Endodermal cell (in vitro differentiated cells): Measurements from ENCODE around the gene SPATA20. TPM values are rescaled to one million over a fixed set of nuclear protein-coding genes. Genes with fewer than 3 reads are reported as not detected.

ENCODE experiments used
- DNase-seq: peaks from one replicate; pipeline ENCODE4 v3.0.0-alpha.2; 2017
- H3K27ac ChIP-seq: 2 replicates; pipeline ENCODE4 v1.5.1; 2013; ENCODE audit warnings: mild to moderate bottlenecking, low read depth, low read length, moderate library complexity
- H3K27me3 ChIP-seq: 2 replicates; pipeline ENCODE4 v1.6.1; 2013; ENCODE audit warnings: mild to moderate bottlenecking, low read length, moderate library complexity; ENCODE audit not compliant: insufficient read depth, control insufficient read depth, poor library complexity, severe bottlenecking
- H3K36me3 ChIP-seq: 2 replicates; pipeline ENCODE4 v1.7.0; 2013; ENCODE audit warnings: mild to moderate bottlenecking, low read length, moderate library complexity; ENCODE audit not compliant: control insufficient read depth, insufficient read depth
- H3K4me1 ChIP-seq: one replicate; pipeline ENCODE4 v1.7.0; 2013; ENCODE audit warnings: low read length; ENCODE audit not compliant: control insufficient read depth, insufficient read depth
- H3K4me3 ChIP-seq: 2 replicates; pipeline ENCODE4 v1.5.1; 2013; ENCODE audit warnings: mild to moderate bottlenecking, low read length, moderate library complexity
- H3K9ac ChIP-seq: 2 replicates; pipeline ENCODE4 v1.6.1; 2013; ENCODE audit warnings: mild to moderate bottlenecking, low read length, moderate library complexity; ENCODE audit not compliant: poor library complexity, severe bottlenecking; ENCODE audit errors: extremely low read depth
- H3K9me3 ChIP-seq: 2 replicates; pipeline ENCODE4 v1.6.1; 2013; ENCODE audit warnings: mild to moderate bottlenecking, low read length, moderate library complexity; ENCODE audit not compliant: control insufficient read depth
- H3K27ac Mint-ChIP-seq: 2 replicates; pipeline ENCODE4 v1.8.0; 2020; ENCODE audit warnings: mixed read lengths
- H3K27me3 Mint-ChIP-seq: 2 replicates; pipeline ENCODE4 v1.8.0; 2021; ENCODE audit warnings: mild to moderate bottlenecking, mixed read lengths; ENCODE audit not compliant: insufficient read depth
- H3K36me3 Mint-ChIP-seq: 2 replicates; pipeline ENCODE4 v1.8.0; 2020; ENCODE audit warnings: low read depth, mixed read lengths
- H3K4me1 Mint-ChIP-seq: 2 replicates; pipeline ENCODE4 v1.8.0; 2020; ENCODE audit warnings: mixed read lengths
- H3K4me3 Mint-ChIP-seq: 2 replicates; pipeline ENCODE4 v1.8.0; 2020; ENCODE audit warnings: mild to moderate bottlenecking, moderate library complexity, mixed read lengths
- H3K9me3 Mint-ChIP-seq: 2 replicates; pipeline ENCODE4 v1.8.0; 2020; ENCODE audit warnings: mild to moderate bottlenecking, mixed read lengths
- WGBS, 2 experiments: methylation state at CpG; one replicate each; pipeline versions ENCODE4 v1.1.5 to v1.1.7; 2013; ENCODE audit warnings: missing lambda C conversion rate in 2 of 2, mixed read lengths in 1 of 2; ENCODE audit not compliant: insufficient coverage in 1 of 2, insufficient read length in 1 of 2; 5-methylcytosine and 5-hydroxymethylcytosine counted together
- total RNA-seq, 2 donors: library from RNA; stranded (reverse); fragmentation: NEBNext Ultra II Directional in 1 of 2; extraction: Animal tissue kit (Norgen Biotek cat#: 25700) in 1 of 2; gene quantifications; 2 replicates in 1 of 2; 3 replicates in 1 of 2; pipeline ENCODE4 v1.2.1, GENCODE V29; 2021
- TF ChIP-seq, protein P1 (sequence below): fragments of 200-600 bp; sonication (generic); conservative IDR thresholded peaks from 2 replicates; pipeline ENCODE4 v1.5.0; 2021; ENCODE audit warnings: antibody characterized with exemption, mild to moderate bottlenecking

Gene SPATA20
- total RNA-seq, 2 donors from 2014 or later = 40.4 to 40.5 TPM

DNA sequence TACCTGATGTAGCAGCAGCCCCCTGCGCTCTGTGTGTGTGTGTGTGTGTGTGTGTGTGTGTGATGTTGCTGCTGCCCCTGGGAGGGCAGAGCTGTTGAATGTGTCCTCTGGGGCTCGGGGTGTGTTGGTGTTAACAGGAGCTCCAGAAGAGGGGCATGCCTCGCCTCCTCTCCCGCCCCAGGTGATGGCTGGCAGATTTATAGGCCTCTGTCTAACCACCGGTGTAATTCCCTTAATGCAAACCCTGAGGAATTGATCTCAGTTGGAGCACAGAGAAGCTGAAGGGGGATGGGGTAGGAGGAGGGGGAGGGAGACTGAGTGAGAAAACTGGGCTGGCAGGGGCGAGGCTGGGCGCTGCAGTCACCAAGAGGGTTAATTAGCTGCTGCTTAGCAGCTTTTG is 23.6 kb downstream of the SPATA20 start:
- H3K9ac ChIP-seq = no peak overlapping the region
- H3K27me3 ChIP-seq = peaks cover 19% of the 10 kb centered on the region
- H3K9me3 ChIP-seq = no peaks in the 10 kb centered on the region
- WGBS, 2 experiments = 52 to 77% methylated on average over 3 to 7 of the region's 7 CpGs
- Mint-ChIP-seq H3K4me3 (no peak overlapping the region), H3K9me3 (no peaks in the 10 kb centered on the region), H3K27ac (no peak overlapping the region), H3K36me3 (no peaks in the 10 kb centered on the region), H3K27me3 (peaks cover 33% of the 10 kb centered on the region), H3K4me1 (peaks cover 16% of the 10 kb centered on the region)
- no peaks in the 10 kb centered on the region for H3K4me1 ChIP-seq
- H3K4me3 ChIP-seq = no peak overlapping the region
- H3K27ac ChIP-seq = no peak overlapping the region
- TF ChIP-seq, protein P1, sequence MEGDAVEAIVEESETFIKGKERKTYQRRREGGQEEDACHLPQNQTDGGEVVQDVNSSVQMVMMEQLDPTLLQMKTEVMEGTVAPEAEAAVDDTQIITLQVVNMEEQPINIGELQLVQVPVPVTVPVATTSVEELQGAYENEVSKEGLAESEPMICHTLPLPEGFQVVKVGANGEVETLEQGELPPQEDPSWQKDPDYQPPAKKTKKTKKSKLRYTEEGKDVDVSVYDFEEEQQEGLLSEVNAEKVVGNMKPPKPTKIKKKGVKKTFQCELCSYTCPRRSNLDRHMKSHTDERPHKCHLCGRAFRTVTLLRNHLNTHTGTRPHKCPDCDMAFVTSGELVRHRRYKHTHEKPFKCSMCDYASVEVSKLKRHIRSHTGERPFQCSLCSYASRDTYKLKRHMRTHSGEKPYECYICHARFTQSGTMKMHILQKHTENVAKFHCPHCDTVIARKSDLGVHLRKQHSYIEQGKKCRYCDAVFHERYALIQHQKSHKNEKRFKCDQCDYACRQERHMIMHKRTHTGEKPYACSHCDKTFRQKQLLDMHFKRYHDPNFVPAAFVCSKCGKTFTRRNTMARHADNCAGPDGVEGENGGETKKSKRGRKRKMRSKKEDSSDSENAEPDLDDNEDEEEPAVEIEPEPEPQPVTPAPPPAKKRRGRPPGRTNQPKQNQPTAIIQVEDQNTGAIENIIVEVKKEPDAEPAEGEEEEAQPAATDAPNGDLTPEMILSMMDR = no peak
- H3K36me3 ChIP-seq = no peaks in the 10 kb centered on the region
- no peak for DNase-seq

DNA sequence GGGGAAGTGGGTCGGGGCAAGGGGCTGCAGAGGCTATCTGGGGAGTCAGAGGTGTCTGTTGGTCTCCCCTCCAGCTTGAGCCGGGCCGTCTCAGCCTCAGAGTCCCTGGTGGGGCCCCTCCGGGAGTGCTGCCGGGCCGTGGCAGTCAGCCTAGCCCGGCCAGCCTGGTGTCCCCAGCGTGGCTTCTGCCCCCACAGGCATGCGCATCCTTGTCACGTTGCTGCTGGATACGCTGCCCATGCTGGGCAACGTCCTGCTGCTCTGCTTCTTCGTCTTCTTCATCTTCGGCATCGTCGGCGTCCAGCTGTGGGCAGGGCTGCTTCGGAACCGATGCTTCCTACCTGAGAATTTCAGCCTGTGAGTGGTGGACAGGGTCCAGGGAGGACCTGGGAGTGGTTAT is 24.7 kb downstream of the SPATA20 start:
- H3K36me3 Mint-ChIP-seq = no peaks in the 10 kb centered on the region
- Histone ChIP-seq H3K9me3 (no peaks in the 10 kb centered on the region), H3K27me3 (peaks cover 8% of the 10 kb centered on the region), H3K9ac (no peak overlapping the region), H3K27ac (no peak overlapping the region), H3K36me3 (no peaks in the 10 kb centered on the region), H3K4me3 (no peak overlapping the region), H3K4me1 (no peaks in the 10 kb centered on the region)
- H3K27me3 Mint-ChIP-seq = peaks cover 21% of the 10 kb centered on the region
- peaks cover 16% of the 10 kb centered on the region for H3K4me1 Mint-ChIP-seq
- no peak overlapping the region for H3K27ac Mint-ChIP-seq
- TF ChIP-seq, protein P1 = no peak
- no peak overlapping the region for H3K4me3 Mint-ChIP-seq
- DNase-seq = no peak
- WGBS, 2 experiments = 90 to 95% methylated on average over 13 to 19 of the region's 19 CpGs
- no peaks in the 10 kb centered on the region for H3K9me3 Mint-ChIP-seq

DNA sequence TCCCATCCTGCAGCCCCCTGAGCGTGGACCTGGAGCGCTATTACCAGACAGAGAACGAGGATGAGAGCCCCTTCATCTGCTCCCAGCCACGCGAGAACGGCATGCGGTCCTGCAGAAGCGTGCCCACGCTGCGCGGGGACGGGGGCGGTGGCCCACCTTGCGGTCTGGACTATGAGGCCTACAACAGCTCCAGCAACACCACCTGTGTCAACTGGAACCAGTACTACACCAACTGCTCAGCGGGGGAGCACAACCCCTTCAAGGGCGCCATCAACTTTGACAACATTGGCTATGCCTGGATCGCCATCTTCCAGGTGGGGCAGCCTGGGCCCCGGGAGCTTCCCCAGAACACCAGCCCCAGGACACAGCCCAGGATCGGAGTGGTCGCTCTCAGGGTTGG is 25.6 kb downstream of the SPATA20 start:
- Mint-ChIP-seq H3K36me3 (no peaks in the 10 kb centered on the region), H3K4me1 (peaks cover 15% of the 10 kb centered on the region), H3K9me3 (no peaks in the 10 kb centered on the region), H3K27me3 (peaks cover 14% of the 10 kb centered on the region), H3K27ac (no peak overlapping the region), H3K4me3 (no peak overlapping the region)
- 94 to 97% methylated on average over 18 to 20 of the region's 20 CpGs for WGBS, 2 experiments
- H3K9ac ChIP-seq = no peak overlapping the region
- DNase-seq = no peak
- no peaks in the 10 kb centered on the region for H3K36me3 ChIP-seq
- no peaks in the 10 kb centered on the region for H3K9me3 ChIP-seq
- H3K27ac ChIP-seq = no peak overlapping the region
- no peak overlapping the region for H3K4me3 ChIP-seq
- TF ChIP-seq, protein P1 = no peak
- H3K27me3 ChIP-seq = no peaks in the 10 kb centered on the region
- H3K4me1 ChIP-seq = no peaks in the 10 kb centered on the region
